Cardiac fibroblast (primary cell): ENCODE measurements around the gene PNKD.

Experiments
- DNase-seq, 2 donors: peaks; one replicate each; pipeline versions ENCODE4 v3.0.0 to v3.0.0-alpha.2; 2010; ENCODE audit warnings: low read depth in 2 of 2
- H3K4me3 ChIP-seq, 2 donors: replicated peaks in 1 of 2; 1 replicate in 1 of 2; 2 replicates in 1 of 2; pipeline ENCODE4 v1.5.1; 2011; ENCODE audit warnings: low read depth in 2 of 2, low read length in 2 of 2, mild to moderate bottlenecking in 2 of 2, moderate library complexity in 1 of 2
- CTCF ChIP-seq: IDR thresholded peaks from one replicate; pipeline ENCODE4 v1.5.1; 2011; ENCODE audit warnings: low read depth, mild to moderate bottlenecking, low read length, inconsistent platforms

PNKD gene

DNA sequence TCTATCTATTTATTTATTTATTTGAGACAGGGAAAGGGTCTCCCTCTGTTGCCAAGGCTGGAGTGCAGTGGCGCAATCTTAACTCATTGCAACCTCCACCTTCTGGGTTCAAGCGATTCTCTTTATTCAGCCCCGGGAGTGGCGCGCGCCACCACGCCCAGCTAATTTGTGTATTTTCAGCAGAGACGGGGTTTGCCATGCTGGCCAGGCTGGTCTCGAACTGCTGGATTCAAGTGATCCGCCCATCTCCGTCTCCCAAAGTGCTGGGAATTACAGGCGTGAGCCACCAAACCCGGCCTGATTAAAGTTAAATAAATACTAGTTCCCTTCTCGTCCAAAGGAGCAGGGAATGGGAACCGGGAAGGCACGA is 125.1 kb downstream of the PNKD start:
- H3K4me3 ChIP-seq, result peak overlapping the region; percentile 37 to 77
- TF ChIP-seq CTCF, result no peak
- DNase-seq, result no peak

GRCh38 chr2:218395826-218396687 is 125.7 kb downstream of the PNKD start:
- DNase-seq, result peak; percentile 98 to 99
- peak overlapping the region; percentile 58 to 77 for H3K4me3 ChIP-seq
- TF ChIP-seq CTCF, result peak; percentile 59
